Neural cell (in vitro differentiated cells): Measurements from ENCODE around the gene MRPL21.

Experiments
- EP300 ChIP-seq: fragments of 450-650 bp; conservative IDR thresholded peaks from 2 replicates; pipeline ENCODE4 v1.6.1; 2014; ENCODE audit warnings: antibody characterized with exemption, mild to moderate bottlenecking, moderate library complexity; ENCODE audit not compliant: poor library complexity, severe bottlenecking
- EZH2 ChIP-seq: fragments of 200-600, 300-800 bp; shearing (Covaris generic), sonication (generic); IDR thresholded peaks from 2 replicates; pipeline ENCODE4 v1.6.1; 2014; ENCODE audit warnings: antibody characterized with exemption, low read length, borderline replicate concordance, mild to moderate bottlenecking; ENCODE audit not compliant: insufficient read depth, poor library complexity, severe bottlenecking
- MXI1 ChIP-seq: fragments of 450-650 bp; conservative IDR thresholded peaks from 2 replicates; pipeline ENCODE4 v1.6.1; 2014; ENCODE audit warnings: antibody characterized with exemption, mild to moderate bottlenecking; ENCODE audit not compliant: poor library complexity, severe bottlenecking
- POLR2AphosphoS5 ChIP-seq: IDR thresholded peaks from 2 replicates; pipeline ENCODE4 v1.6.1; 2012
- RAD21 ChIP-seq: fragments of 450-650 bp; conservative IDR thresholded peaks from 2 replicates; pipeline ENCODE4 v1.6.1; 2014; ENCODE audit warnings: antibody characterized with exemption, mild to moderate bottlenecking, moderate library complexity
- SMC3 ChIP-seq: fragments of 450-650 bp; conservative IDR thresholded peaks from 2 replicates; pipeline ENCODE4 v1.6.1; 2014; ENCODE audit warnings: antibody characterized with exemption, mild to moderate bottlenecking, moderate library complexity; ENCODE audit not compliant: poor library complexity
- TAF1 ChIP-seq: IDR thresholded peaks from 2 replicates; pipeline ENCODE4 v1.6.1; 2012; ENCODE audit warnings: low read depth
- TF ChIP-seq, protein P1 (sequence below): fragments of 450-650 bp; IDR thresholded peaks from 2 replicates; pipeline ENCODE4 v1.5.1; 2014; ENCODE audit warnings: antibody characterized with exemption, mild to moderate bottlenecking, moderate library complexity; ENCODE audit not compliant: poor library complexity, severe bottlenecking
- TF ChIP-seq, protein P2 (sequence below): IDR thresholded peaks from 2 replicates; pipeline ENCODE4 v1.6.1; 2012; ENCODE audit warnings: borderline replicate concordance

DNA sequence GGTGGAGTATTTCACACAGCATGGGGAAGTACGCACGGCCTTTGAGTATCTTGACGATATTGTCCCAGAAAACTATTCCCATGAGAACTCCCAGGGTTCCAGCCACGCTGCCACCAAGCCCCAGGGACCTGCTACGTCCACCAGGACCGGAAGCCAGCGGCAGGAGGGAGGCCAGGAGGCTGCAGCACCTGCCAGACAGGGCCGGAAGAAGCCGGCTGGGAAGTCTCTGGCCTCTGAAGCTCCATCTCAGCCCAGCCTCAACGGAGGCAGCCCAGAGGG is 32.7 kb upstream of the MRPL21 start:
- TF ChIP-seq, protein P1, sequence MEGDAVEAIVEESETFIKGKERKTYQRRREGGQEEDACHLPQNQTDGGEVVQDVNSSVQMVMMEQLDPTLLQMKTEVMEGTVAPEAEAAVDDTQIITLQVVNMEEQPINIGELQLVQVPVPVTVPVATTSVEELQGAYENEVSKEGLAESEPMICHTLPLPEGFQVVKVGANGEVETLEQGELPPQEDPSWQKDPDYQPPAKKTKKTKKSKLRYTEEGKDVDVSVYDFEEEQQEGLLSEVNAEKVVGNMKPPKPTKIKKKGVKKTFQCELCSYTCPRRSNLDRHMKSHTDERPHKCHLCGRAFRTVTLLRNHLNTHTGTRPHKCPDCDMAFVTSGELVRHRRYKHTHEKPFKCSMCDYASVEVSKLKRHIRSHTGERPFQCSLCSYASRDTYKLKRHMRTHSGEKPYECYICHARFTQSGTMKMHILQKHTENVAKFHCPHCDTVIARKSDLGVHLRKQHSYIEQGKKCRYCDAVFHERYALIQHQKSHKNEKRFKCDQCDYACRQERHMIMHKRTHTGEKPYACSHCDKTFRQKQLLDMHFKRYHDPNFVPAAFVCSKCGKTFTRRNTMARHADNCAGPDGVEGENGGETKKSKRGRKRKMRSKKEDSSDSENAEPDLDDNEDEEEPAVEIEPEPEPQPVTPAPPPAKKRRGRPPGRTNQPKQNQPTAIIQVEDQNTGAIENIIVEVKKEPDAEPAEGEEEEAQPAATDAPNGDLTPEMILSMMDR, result no peak
- TF ChIP-seq POLR2AphosphoS5 (no peak), SMC3 (no peak), EZH2 (no peak), EP300 (no peak), RAD21 (no peak), TAF1 (no peak), MXI1 (no peak)
- TF ChIP-seq, protein P2, sequence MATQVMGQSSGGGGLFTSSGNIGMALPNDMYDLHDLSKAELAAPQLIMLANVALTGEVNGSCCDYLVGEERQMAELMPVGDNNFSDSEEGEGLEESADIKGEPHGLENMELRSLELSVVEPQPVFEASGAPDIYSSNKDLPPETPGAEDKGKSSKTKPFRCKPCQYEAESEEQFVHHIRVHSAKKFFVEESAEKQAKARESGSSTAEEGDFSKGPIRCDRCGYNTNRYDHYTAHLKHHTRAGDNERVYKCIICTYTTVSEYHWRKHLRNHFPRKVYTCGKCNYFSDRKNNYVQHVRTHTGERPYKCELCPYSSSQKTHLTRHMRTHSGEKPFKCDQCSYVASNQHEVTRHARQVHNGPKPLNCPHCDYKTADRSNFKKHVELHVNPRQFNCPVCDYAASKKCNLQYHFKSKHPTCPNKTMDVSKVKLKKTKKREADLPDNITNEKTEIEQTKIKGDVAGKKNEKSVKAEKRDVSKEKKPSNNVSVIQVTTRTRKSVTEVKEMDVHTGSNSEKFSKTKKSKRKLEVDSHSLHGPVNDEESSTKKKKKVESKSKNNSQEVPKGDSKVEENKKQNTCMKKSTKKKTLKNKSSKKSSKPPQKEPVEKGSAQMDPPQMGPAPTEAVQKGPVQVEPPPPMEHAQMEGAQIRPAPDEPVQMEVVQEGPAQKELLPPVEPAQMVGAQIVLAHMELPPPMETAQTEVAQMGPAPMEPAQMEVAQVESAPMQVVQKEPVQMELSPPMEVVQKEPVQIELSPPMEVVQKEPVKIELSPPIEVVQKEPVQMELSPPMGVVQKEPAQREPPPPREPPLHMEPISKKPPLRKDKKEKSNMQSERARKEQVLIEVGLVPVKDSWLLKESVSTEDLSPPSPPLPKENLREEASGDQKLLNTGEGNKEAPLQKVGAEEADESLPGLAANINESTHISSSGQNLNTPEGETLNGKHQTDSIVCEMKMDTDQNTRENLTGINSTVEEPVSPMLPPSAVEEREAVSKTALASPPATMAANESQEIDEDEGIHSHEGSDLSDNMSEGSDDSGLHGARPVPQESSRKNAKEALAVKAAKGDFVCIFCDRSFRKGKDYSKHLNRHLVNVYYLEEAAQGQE, result no peak
